TTC549 (cell line): ENCODE results near the gene TSHR.
"Not testable (repeated sequence)": the region's sequence is repeated elsewhere in the genome, so short reads cannot be mapped to it uniquely, and the experiment has no call there.

Source experiments
- FAIRE-seq: peaks from 2 replicates; lab custom pipeline; 2012; peaks lifted over from hg19 to GRCh38; lab: Jason Lieb, UNC

TSHR gene

DNA sequence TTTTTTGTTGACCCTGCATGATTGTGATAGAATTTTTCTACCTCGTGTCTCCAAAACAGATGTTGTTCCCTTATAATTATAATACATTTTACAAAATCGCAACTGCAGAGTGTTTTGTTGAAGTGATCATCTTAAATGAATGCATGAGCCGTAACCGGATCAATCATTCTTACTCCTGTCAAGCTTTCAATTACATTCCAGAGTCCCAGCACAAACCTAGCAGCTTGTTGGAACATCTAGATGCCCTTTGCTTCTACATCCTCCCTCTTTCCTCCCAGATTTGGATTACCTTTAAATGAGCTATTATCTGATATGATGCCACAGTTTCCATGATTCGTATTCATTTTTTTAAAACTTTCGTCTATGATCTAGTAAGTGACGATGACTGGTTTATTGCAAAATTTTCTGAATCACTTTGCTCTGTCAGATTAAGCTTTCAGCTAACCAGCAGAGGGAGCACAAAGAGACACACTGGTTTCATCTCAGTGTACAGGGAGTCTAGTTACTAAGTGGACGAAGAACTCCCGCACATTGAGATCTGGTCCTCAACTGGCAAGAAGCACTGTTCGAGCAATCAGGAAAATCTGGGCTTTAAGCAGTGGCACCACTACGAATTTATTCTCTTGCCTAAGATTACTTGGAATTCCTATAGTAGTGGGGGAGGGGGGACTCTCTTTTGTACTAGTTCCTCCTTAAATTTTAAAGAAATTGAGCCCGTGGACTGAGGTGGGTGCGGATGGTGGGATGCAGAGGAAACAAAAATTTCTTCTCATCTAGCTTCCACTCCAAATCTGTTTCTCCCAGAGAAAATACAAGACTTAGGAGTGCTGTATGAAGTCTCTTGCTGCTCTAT is 40.9 kb downstream of the TSHR start:
- FAIRE-seq = peak; percentile 36

GRCh38 chr14:81001447-81001846 is 46.0 kb downstream of the TSHR start:
- FAIRE-seq = no peak

DNA sequence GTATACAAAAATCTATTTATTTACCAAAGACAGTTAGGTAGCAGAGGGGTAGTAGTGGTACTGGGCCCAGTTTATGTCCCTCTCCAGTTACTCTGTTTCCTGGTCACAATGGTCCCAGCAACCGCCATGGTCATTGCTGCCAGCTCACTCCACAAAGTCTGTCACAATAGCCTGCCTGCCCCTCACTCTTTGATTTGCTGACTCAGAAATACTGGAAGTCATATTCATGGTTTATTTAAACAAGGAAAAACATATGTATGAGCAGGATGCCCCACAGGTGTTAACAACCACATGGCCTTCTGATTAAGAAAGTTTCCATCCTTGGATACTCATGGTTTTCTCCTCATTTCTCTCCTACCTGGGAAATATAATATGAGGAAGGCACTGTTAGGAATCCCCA is 49.2 kb downstream of the TSHR start:
- no peak for FAIRE-seq

DNA sequence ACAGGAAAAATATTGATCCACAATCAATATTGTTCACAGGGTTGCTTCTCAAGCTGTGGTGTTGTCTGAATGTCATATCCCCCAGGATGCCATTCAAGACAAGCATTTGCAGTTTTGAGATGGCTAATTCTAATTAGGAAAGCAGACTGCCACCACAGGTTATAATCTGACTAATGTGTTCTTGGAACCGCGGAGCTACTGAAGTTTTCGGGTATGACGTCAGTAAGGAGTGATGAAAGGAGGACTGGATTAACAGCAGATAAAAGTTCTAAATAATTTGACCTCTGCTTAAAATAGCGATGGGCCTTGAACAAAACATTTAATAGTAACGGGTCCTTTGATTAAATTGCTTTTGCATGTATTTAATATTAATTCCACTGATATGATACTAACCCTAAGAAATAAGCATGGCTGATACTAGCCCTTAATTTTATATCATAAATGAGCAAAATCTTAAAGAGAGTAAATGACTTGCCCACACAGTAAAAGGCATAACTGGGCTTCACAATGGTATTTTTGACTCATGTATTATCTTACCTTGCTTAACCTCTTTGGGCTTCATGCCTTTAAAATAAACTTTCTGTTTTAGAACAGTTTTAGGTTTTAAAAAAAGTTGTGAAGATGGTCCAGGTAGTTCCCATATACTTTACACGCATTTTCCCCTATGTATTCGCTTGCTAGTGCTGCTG is 50.3 kb downstream of the TSHR start:
- FAIRE-seq = no peak

DNA sequence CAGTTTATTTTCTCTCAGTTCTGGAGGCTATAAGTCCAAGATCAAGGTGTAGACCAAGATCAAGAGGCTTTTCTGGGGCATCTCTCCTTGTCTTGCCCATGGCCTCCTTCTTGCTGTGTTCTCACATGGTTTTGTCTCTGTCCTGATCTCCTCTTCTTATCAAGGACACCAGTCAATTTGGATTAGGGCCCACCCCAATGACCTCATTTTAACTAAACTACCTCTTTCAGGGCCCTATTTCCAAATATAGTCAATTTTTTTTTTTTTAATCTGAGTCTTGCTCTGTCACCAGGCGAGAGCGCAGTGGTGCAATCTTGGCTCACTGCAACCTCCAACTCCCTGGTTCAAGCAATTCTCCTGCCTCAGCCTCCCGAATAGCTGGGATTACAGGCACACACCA is 50.8 kb downstream of the TSHR start:
- no peak for FAIRE-seq

- no peak for FAIRE-seq
Observed at GRCh38 chr14:81007131-81007530, 51.7 kb downstream of the TSHR start.

DNA sequence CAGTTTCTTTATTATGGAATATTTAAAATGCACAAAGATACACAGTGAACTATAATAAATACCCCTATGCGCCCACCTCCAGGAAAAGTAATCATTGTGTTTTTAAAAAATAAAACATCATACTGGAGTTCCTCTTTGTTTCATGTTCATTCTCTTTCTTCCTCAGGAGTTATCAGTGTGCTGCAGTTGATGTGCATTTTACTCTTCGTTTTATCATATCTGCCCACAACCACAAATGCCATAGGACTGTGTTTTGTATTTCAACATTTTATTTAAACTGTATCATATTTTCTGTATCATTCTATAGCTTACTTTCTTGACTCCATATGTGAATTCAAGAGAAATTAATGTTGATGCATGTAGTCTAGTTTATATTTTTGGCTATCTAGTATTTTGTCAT is 53.9 kb downstream of the TSHR start:
- FAIRE-seq = no peak

DNA sequence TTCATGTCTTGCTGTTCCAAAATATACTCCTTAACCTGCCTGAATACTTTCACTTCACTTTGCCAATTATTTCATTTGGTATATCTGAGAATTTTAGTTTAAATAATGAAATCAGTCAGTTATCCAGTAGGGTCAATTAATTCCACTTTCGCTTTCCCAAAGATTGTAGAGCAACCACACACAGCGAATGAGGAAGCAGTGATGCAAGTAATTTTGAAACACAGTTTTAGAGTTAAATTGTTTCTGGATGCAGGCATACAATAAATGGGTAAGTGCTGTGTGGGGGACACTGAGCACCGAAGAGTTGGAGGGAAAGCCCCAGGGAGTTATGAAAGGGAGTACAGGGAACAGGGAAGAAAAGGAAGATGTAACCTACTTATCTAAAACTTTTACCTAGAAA is 62.8 kb downstream of the TSHR start:
- no peak for FAIRE-seq

GRCh38 chr14:81018684-81019083 is 63.3 kb downstream of the TSHR start:
- no peak for FAIRE-seq

- FAIRE-seq = not testable (repeated sequence)
Observed at GRCh38 chr14:81019113-81019512, 63.7 kb downstream of the TSHR start.

DNA sequence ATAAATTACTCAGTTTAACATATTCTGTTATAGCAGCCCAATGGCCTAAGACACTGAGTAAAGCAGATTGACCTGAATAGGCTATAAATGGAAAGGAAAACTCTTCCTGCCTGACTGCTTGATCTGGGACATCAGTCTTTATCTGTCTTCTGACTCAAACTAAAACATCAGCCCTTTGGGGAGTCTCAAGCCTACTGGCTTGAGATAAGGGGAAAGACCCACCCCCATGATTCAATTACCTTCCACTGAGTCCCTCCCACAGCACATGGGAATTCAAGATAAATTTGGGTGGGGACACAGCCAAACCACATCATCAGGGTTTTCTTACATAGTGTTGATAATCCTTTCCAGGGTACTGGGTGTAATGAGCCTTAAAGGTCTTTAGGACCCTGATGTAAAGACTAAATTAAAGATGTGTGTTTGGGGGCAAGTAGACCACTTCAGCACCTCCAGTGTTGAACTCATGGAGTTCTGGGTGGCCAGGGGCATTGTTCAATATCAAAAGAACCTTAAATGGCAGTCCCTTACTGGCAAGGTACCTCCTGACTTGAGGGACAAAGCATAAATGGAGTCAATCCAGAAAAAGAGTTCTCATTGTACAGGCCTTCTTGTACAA is 67.8 kb downstream of the TSHR start:
- FAIRE-seq = no peak

DNA sequence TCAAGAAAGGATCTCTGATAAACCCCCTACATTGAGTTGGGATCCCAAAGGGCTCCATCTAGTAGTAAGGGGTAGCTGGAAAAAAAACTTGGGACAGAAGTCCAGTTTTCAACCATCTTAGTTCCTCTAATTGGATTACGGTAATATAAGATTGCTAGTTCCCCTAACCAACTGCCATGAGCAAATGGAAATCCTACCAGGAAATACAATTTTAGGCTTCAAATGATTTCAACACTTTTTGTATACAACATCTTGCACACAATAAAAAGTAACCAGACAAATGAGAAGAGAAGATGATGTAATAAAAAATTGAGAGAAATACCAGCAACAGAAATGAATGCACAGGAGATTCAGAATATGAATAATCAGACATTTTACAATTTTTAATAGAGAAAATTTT is 73.0 kb downstream of the TSHR start:
- FAIRE-seq = no peak

DNA sequence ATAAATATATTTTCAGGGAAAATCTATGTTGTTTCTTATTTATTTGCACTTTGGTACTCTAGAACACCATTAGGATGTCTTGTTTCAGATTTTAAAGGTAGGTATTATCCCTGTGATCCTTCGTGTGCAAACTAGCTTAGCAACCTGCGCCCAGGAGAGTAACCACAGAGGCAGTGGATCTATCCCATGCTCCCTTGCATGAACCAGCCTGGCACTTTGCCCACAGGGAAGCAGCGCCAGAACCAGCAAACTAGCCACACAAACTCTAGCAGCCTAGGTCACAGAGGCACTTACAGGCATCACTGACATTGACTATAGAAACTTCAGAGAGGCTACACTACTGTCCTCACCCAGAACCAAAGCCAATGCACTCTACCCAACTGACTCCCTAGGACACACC is 76.1 kb downstream of the TSHR start:
- no peak for FAIRE-seq

DNA sequence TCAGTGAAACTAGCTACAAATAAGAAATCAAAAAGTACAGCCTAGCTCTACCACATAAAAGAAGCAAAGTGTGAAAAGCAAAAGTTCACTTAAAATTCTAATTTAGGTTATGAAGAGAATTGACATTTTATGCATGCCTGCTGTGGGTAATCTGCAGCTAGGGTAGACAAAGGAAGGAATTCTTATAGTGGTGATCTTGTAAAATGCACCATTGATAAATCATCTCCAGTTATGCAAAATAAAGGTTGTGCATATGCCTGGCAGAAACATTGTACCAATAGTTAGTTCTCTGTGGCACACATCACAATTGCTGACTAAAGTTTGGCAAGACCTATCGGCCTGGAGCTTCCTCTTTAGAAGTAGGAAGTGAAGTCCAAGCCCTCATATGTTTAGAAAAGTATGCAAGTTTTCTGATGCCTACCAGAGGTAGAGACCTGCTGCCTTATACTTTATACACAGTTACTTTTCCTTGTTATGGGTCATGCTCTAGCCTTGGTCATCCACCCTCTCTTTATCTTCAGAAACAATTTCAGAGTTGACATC is 78.3 kb downstream of the TSHR start:
- no peak for FAIRE-seq

DNA sequence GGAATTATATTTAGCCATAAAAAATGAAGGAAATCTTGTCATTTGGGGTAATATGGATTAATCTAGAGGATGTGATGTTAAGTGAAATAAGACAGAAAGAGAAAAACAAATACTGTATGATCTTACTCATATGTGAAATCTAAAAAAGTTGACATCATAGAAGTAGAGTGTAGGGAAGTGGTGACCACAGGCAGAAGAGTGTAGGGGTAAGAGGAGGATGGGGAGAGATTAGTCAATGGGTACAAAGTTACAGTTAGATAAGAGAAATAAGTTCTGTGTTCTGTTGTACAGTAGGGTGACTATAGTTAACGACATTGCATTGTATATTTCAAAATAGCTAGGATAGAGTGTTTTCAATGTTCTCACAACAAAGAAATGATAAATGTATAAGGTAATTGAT is 87.0 kb downstream of the TSHR start:
- no peak for FAIRE-seq

GRCh38 chr14:81051547-81051946 is 96.1 kb downstream of the TSHR start:
- FAIRE-seq = no peak

- FAIRE-seq = not testable (repeated sequence)
Observed at GRCh38 chr14:81054057-81054456, 98.6 kb downstream of the TSHR start.

- no peak for FAIRE-seq
Observed at GRCh38 chr14:81055971-81056370, 100.5 kb downstream of the TSHR start.

GRCh38 chr14:81062380-81062779 is 107.0 kb downstream of the TSHR start:
- no peak for FAIRE-seq

DNA sequence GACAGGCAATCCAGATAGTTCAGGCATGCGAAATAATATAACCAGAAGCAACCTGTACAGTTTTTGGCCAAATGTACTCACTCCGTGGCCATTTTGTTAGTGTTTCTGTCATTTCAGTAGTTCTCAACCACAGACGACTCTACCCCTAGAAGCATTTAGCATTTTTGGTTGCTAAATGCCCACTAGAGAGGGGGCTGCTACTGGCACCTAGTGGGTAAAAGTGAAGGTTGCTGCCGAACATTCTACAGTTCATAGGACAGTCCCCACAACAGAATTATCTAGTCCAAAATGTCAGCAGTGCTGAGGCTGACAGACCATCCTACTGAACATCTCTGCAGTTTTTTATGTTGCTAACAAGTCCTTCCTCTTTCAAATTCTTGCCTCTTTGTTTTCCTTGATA is 107.4 kb downstream of the TSHR start:
- FAIRE-seq = no peak

GRCh38 chr14:81066672-81067071 is 111.3 kb downstream of the TSHR start:
- FAIRE-seq = no peak

GRCh38 chr14:81067156-81067555 is 111.7 kb downstream of the TSHR start:
- FAIRE-seq = no peak

- no peak for FAIRE-seq
Observed at GRCh38 chr14:81068176-81068782, 112.9 kb downstream of the TSHR start.
